Pancreas (tissue), 10 donors: Measurements from ENCODE around the gene MACROD2. TPM values are rescaled to one million over a fixed set of nuclear protein-coding genes. Genes with fewer than 3 reads are reported as not detected.

Experiments used
- ATAC-seq, 4 donors: fragments of 200-7000 bp; cut with Tn5 transposase; one replicate each; pipeline versions ENCODE4 v1.8.0 to v1.9.1; 2020; ENCODE audit warnings: mild to moderate bottlenecking in 4 of 4, moderate library complexity in 4 of 4
- DNase-seq, 6 donors: peaks; one replicate each; pipeline ENCODE4 v3.0.0-alpha.2; 2020
- FAIRE-seq: peaks from 2 replicates; lab custom pipeline; 2012; peaks lifted over from hg19 to GRCh38; lab: Jason Lieb, UNC
- H3K27ac ChIP-seq, 4 donors: fragments of 200-600 bp; sonication (generic); 1 replicate in 3 of 4; 2 replicates in 1 of 4; pipeline versions ENCODE4 v1.5.0 to v1.8.0; 2020
- H3K27me3 ChIP-seq, 4 donors: fragments of 200-600 bp; one replicate each; pipeline ENCODE4 v1.8.0; 2021
- H3K36me3 ChIP-seq, 3 donors: fragments of 200-600 bp; sonication (generic) in 1 of 3; one replicate each; pipeline versions ENCODE4 v1.5.0 to v1.8.0; 2020 to 2021
- H3K4me1 ChIP-seq, 3 donors: fragments of 200-600 bp; one replicate each; pipeline ENCODE4 v1.8.0; 2021
- H3K4me3 ChIP-seq, 4 donors: fragments of 200-600 bp; sonication (generic) in 2 of 4; one replicate each; pipeline versions ENCODE4 v1.5.0 to v1.8.0; 2020 to 2021
- H3K9me3 ChIP-seq, 4 donors: fragments of 200-600 bp; one replicate each; pipeline ENCODE4 v1.8.0; 2021
- WGBS, 2 donors: extraction: QIAGEN DNeasy Blood & Tissue Kit; methylation state at CpG; one replicate each; pipeline ENCODE4 v1.1.7; 2013; 5-methylcytosine and 5-hydroxymethylcytosine counted together
- intact Hi-C, 3 donors: fragments of 100-400 bp; cut with DNase I; formaldehyde crosslinking; loops; one replicate each; pipeline versions ENCODE4 v1.11.1 to v1.14.2; 2022
- polyA plus RNA-seq, 2 donors: library from polyadenylated mRNA; stranded (reverse); fragments of 200-250 nt; gene quantifications; one replicate each; pipeline ENCODE4 v1.2.3, GENCODE V29; 2013
- total RNA-seq, 6 donors: library from RNA; stranded (reverse); fragmentation: NEBNext Ultra II Directional in 4 of 6; extraction: Animal tissue kit (Norgen Biotek cat#: 25700) in 4 of 6; gene quantifications; one replicate each; pipeline versions ENCODE4 v1.2.1 to v1.2.4, GENCODE V29; 2021 to 2023
- TF ChIP-seq, protein P1 (sequence below), 4 donors: fragments of 200-600 bp; sonication (generic) in 3 of 4; IDR thresholded peaks; one replicate each; pipeline versions ENCODE4 v1.5.0 to v1.8.0; 2021; ENCODE audit warnings: antibody characterized with exemption in 4 of 4
- donor health status: healthy with polysubstance abuse.
- donor health status: DM: no; HTN: no; CAD: no; lungs with moderate emphysema.
- donor health status: DM: no; HTN: no; CAD: no.
- donor health status: control.
- donor health status: control.
- donor health status: Bipolar disorder and iron deficiency.
- donor health status: DM: yes; HTN: yes; CAD: no.
- donor health status: DM: no; HTN: no; CAD: no.
- donor health status: DM: no; HTN: no; CAD: no.
- donor health status: DM: yes; HTN: yes; CAD: no.

MACROD2 gene
- total and polyA plus RNA-seq, 8 donors: 1.7 to 4.9 (median 2.7) TPM

GRCh38 chr20:16036331-16036730, 2041.0 kb downstream of the MACROD2 start:
- H3K4me1 ChIP-seq: no peaks in the 10 kb centered on the region
- no peaks in the 10 kb centered on the region for H3K27me3 ChIP-seq
- H3K4me3 ChIP-seq: no peak overlapping the region
- TF ChIP-seq, protein P1, sequence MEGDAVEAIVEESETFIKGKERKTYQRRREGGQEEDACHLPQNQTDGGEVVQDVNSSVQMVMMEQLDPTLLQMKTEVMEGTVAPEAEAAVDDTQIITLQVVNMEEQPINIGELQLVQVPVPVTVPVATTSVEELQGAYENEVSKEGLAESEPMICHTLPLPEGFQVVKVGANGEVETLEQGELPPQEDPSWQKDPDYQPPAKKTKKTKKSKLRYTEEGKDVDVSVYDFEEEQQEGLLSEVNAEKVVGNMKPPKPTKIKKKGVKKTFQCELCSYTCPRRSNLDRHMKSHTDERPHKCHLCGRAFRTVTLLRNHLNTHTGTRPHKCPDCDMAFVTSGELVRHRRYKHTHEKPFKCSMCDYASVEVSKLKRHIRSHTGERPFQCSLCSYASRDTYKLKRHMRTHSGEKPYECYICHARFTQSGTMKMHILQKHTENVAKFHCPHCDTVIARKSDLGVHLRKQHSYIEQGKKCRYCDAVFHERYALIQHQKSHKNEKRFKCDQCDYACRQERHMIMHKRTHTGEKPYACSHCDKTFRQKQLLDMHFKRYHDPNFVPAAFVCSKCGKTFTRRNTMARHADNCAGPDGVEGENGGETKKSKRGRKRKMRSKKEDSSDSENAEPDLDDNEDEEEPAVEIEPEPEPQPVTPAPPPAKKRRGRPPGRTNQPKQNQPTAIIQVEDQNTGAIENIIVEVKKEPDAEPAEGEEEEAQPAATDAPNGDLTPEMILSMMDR (IDR thresholded peaks at IDR 0.05): no peak
- H3K36me3 ChIP-seq: no peaks in the 10 kb centered on the region
- intact Hi-C loops: no loop called here
- WGBS, 2 donors: 89 to 95% methylated on average over 1 of the region's 1 CpG
- FAIRE-seq (no peak), ATAC-seq (no peak), DNase-seq (no peak)
- no peaks in the 10 kb centered on the region for H3K9me3 ChIP-seq
- no peak overlapping the region for H3K27ac ChIP-seq

GRCh38 chr20:16040742-16041141, 2045.4 kb downstream of the MACROD2 start:
- H3K36me3 ChIP-seq: no peaks in the 10 kb centered on the region

GRCh38 chr20:16042731-16043130, 2047.4 kb downstream of the MACROD2 start:
- WGBS, 2 donors: 88 to 90% methylated on average over 1 of the region's 1 CpG
- intact Hi-C loops: no loop called here
- Histone ChIP-seq H3K4me3 (no peak overlapping the region), H3K4me1 (no peaks in the 10 kb centered on the region), H3K27me3 (no peaks in the 10 kb centered on the region), H3K9me3 (no peaks in the 10 kb centered on the region), H3K27ac (no peak overlapping the region), H3K36me3 (no peaks in the 10 kb centered on the region)
- TF ChIP-seq, protein P1 (IDR thresholded peaks at IDR 0.05): no peak
- DNase-seq: no peak
- ATAC-seq: no peak
- no peak for FAIRE-seq

More at GRCh38 chr20:16040742-16041141, 2045.4 kb downstream of the MACROD2 start:
- TF ChIP-seq, protein P1 (IDR thresholded peaks at IDR 0.05): no peak
- no peaks in the 10 kb centered on the region for H3K27me3 ChIP-seq
- no peak overlapping the region for H3K4me3 ChIP-seq
- no peak for DNase-seq
- no peaks in the 10 kb centered on the region for H3K4me1 ChIP-seq
- no peak overlapping the region for H3K27ac ChIP-seq
- intact Hi-C loops: no loop called here
- H3K9me3 ChIP-seq: no peaks in the 10 kb centered on the region
- ATAC-seq: no peak
- FAIRE-seq: no peak

GRCh38 chr20:16043931-16044330, 2048.6 kb downstream of the MACROD2 start:
- Histone ChIP-seq H3K27ac (no peak overlapping the region), H3K4me3 (no peak overlapping the region), H3K9me3 (no peaks in the 10 kb centered on the region), H3K36me3 (no peaks in the 10 kb centered on the region), H3K4me1 (no peaks in the 10 kb centered on the region), H3K27me3 (no peaks in the 10 kb centered on the region)
- intact Hi-C loops: no loop called here
- ATAC-seq (no peak), FAIRE-seq (no peak), DNase-seq (no peak)
- TF ChIP-seq, protein P1 (IDR thresholded peaks at IDR 0.05): no peak
- WGBS, 2 donors: 60 to 89% methylated on average over 3 of the region's 3 CpGs

DNA sequence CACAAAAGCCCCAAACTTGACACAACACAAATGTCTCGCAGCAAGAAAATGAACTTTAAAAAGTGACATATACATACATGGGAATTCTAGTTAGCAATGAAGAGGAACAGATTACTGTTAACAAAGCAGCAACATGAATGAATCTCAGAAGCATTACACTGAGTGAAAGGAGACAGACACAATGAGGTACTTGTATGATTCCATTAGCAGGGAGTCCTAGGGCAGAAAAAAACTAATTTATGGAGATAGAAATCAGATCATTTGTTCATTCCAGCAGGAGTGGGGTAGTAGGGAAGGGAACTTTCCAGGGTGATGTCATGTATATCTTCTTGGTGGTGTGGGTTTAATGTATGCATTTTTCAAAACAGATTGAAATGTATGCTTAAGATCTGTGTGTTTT, 2053.6 kb downstream of the MACROD2 start:
- TF ChIP-seq, protein P1 (IDR thresholded peaks at IDR 0.05): no peak
- FAIRE-seq: no peak

More for the DNA sequence above, 2053.6 kb downstream of the MACROD2 start:
- Histone ChIP-seq H3K9me3 (no peaks in the 10 kb centered on the region), H3K4me3 (no peak overlapping the region), H3K36me3 (no peaks in the 10 kb centered on the region), H3K27ac (no peak overlapping the region), H3K27me3 (no peaks in the 10 kb centered on the region), H3K4me1 (no peaks in the 10 kb centered on the region)
- intact Hi-C loops: no loop called here
- WGBS, 2 donors: 88 to 92% methylated on average over 1 of the region's 1 CpG
- DNase-seq (no peak), ATAC-seq (no peak)
